Ovary (tissue), 9 donors: ENCODE measurements around the gene PRKD2. TPM values are rescaled to one million over a fixed set of nuclear protein-coding genes. Genes with fewer than 3 reads are reported as not detected.

ENCODE experiments used
- DNase-seq, 5 donors: peaks; one replicate each; pipeline ENCODE4 v3.0.0-alpha.2; 2019 to 2020
- H3K27ac ChIP-seq, 2 donors: fragments of 200-600 bp; one replicate each; pipeline versions ENCODE4 v1.5.1 to v1.8.0; 2019 to 2022
- H3K27me3 ChIP-seq: fragments of 200-600 bp; one replicate; pipeline ENCODE4 v1.8.0; 2022
- H3K36me3 ChIP-seq: fragments of 200-600 bp; sonication (generic); one replicate; pipeline ENCODE4 v1.5.1; 2019
- H3K4me1 ChIP-seq: one replicate; pipeline ENCODE4 v1.8.1; 2013; ENCODE audit warnings: mild to moderate bottlenecking, moderate library complexity; ENCODE audit not compliant: insufficient read depth
- H3K4me3 ChIP-seq: fragments of 200-600 bp; sonication (generic); one replicate; pipeline ENCODE4 v1.5.1; 2017
- H3K9me3 ChIP-seq, 2 donors: fragments of 200-600 bp in 1 of 2; sonication (generic) in 1 of 2; one replicate each; pipeline versions ENCODE4 v1.5.1 to v1.8.1; 2013 to 2019; ENCODE audit warnings: mild to moderate bottlenecking in 1 of 2, moderate library complexity in 1 of 2
- EP300 ChIP-seq: sonication (generic); formaldehyde crosslinking; IDR thresholded peaks from one replicate; pipeline ENCODE4 v1.6.1; 2017; ENCODE audit warnings: antibody characterized with exemption
- POLR2A ChIP-seq: fragments of 450-650 bp; IDR thresholded peaks from one replicate; pipeline ENCODE4 v1.6.1; 2017; ENCODE audit warnings: antibody characterized with exemption, mild to moderate bottlenecking, moderate library complexity
- WGBS, 3 donors: extraction: QIAGEN DNeasy Blood & Tissue Kit in 1 of 3; methylation state at CpG; one replicate each; pipeline versions ENCODE4 v1.1.5 to v1.1.7; 2013 to 2017; 5-methylcytosine and 5-hydroxymethylcytosine counted together
- intact Hi-C, 4 donors: fragments of 100-400 bp; cut with DNase I; formaldehyde crosslinking; loops; one replicate each; pipeline versions ENCODE4 v1.11.0 to v1.15.1; 2022 to 2023
- polyA plus RNA-seq, 2 donors: library from polyadenylated mRNA; stranded (reverse); fragments of 200-250 nt in 1 of 2; fragments of 350-450 nt in 1 of 2; fragmentation: Illumina TruSeq in 1 of 2; extraction: RNeasy Lipid Tissue Mini Kit (QIAGEN cat#74804) in 1 of 2; gene quantifications; one replicate each; pipeline ENCODE4 v1.2.3, GENCODE V29; 2013 to 2014
- total RNA-seq, 7 donors: library from RNA; depleted of rRNA in 2 of 7; stranded (reverse); fragments of >200 nt in 2 of 7; fragmentation: NEBNext Ultra II Directional in 3 of 7; extraction: Animal tissue kit (Norgen Biotek cat#: 25700) in 3 of 7; gene quantifications; one replicate each; pipeline versions ENCODE4 v1.1.0 to v1.2.4, GENCODE V29; 2016 to 2023
- TF ChIP-seq, protein P1 (sequence below), 3 donors: fragments of 450-650 bp in 2 of 3; fragments of 200-600 bp in 1 of 3; IDR thresholded peaks; one replicate each; pipeline versions ENCODE4 v1.5.1 to v1.8.0; 2016 to 2022; ENCODE audit warnings: antibody characterized with exemption in 3 of 3, mild to moderate bottlenecking in 1 of 3
- donor health status: DM: no; HTN: no; CAD: no; lungs with moderate emphysema.
- donor health status: DM: no; HTN: no; CAD: no.
- donor health status: Bipolar disorder and iron deficiency.
- donor health status: DM: yes; HTN: yes; CAD: no.
- donor health status: DM: no; HTN: no; CAD: no.
- donor health status: DM: yes; HTN: yes; CAD: no.

The PRKD2 gene
- total and polyA plus RNA-seq, 9 donors: 17.7 to 55.4 (median 40.0) TPM

DNA sequence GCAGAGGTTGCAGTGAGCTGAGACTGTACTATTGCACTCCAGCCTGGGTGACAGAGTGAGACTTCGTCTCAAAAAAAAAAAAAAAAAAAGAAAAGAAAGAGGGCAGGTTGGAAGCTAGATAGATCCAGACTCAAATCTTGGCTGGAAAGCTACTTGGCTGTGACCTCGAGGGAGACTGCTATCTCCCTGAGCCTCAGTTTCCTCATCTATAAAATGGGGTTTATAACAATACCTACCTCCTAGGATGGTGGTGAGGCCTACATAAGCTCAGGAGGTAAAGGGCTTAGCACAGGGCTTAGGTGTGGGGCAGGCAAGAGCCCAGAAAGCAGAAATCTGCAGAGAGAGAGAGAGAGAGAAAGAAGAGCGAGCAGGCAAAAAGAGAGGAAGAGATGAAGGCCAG lies 31.7 kb downstream of the PRKD2 start:
- intact Hi-C loops: no loop called here
- Histone ChIP-seq H3K4me1 (no peaks in the 10 kb centered on the region), H3K27ac (no peak overlapping the region), H3K36me3 (no peaks in the 10 kb centered on the region), H3K4me3 (no peak overlapping the region), H3K27me3 (no peaks in the 10 kb centered on the region), H3K9me3 (no peaks in the 10 kb centered on the region)
- no peak for DNase-seq
- 58 to 93% (median 90%) methylated on average over 3 of the region's 3 CpGs for WGBS, 3 donors
- TF ChIP-seq, protein P1, sequence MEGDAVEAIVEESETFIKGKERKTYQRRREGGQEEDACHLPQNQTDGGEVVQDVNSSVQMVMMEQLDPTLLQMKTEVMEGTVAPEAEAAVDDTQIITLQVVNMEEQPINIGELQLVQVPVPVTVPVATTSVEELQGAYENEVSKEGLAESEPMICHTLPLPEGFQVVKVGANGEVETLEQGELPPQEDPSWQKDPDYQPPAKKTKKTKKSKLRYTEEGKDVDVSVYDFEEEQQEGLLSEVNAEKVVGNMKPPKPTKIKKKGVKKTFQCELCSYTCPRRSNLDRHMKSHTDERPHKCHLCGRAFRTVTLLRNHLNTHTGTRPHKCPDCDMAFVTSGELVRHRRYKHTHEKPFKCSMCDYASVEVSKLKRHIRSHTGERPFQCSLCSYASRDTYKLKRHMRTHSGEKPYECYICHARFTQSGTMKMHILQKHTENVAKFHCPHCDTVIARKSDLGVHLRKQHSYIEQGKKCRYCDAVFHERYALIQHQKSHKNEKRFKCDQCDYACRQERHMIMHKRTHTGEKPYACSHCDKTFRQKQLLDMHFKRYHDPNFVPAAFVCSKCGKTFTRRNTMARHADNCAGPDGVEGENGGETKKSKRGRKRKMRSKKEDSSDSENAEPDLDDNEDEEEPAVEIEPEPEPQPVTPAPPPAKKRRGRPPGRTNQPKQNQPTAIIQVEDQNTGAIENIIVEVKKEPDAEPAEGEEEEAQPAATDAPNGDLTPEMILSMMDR (IDR thresholded peaks at IDR 0.05): no peak
- TF ChIP-seq POLR2A (no peak), EP300 (no peak)

DNA sequence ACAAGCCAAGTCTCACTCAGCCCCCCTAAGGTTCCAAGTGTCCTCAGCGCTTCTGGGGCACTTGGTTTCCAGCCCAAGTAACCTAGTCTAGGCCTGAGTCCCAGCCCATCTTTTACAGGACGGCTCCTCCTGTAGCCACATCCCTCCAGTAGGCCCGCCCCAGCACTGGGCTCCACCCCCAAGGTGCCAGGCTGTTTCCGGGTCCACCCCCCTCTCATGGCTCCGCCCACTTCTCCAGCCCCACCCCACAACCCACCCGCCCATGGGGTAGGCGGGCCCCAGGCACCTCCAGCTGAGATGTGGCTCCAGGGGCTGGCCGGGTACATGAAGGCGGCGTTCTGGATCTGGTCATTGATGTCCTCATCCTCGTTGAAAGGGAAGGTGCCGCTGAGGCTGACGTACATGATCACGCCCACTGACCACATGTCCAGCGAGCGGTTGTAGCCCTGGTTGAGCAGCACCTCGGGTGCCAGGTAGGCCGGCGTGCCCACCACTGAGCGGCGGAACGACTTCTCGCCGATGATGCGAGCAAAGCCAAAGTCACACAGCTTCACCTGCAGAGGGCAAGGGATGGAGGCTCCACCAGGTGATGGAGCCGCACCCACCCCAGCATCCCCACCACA lies 38.7 kb downstream of the PRKD2 start:
- 77 to 82% (median 78%) methylated on average over 26 of the region's 26 CpGs for whole genome bisulfite sequencing, 3 donors
- TF ChIP-seq, protein P1 (IDR thresholded peaks at IDR 0.05): no peak
- TF ChIP-seq POLR2A (no peak), EP300 (no peak)

DNA sequence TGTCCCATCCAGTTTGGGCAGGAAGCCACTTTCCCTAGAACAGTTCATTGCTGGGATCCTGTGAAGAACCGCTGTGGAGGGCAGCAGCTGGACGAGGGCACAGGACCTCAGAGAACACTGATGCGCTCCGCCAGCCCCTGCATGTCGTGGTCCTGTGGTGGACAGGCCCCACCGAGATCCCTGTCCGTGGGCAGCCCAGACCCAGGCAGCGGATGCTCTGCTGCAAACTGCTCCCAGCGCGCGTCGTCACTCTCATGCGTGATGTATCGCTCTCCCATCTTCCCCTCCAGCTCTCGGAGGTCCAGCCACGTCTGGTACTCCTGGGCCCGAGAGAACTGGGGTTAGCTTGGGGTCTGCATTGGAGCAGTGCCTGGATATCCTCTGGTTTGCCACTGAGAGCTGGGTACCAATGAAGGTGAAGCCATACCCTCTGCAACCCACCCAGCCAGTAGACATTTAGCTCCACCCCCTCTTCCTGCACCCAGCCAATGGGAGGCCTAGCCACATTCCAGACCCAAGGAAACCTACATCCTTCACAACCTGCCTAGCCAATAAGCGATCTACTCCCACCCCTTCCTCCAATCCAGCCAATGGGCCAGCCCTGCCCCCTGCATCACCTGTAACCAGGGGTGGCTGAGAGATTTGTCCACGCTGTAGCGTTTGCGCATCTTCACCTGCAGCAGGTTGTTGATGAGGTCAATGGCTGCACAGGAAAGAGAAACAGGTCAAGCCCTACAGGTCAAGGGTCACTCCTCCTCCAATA lies 42.3 kb downstream of the PRKD2 start:
- peak in 2 of 5 donors; percentile 36 to 47 for DNase-seq
- H3K4me1 ChIP-seq: peaks cover 2% of the 10 kb centered on the region
- H3K9me3 ChIP-seq: no peaks in the 10 kb centered on the region
- WGBS, 3 donors: 80 to 89% (median 85%) methylated on average over 21 of the region's 21 CpGs
- no peaks in the 10 kb centered on the region for H3K36me3 ChIP-seq
- TF ChIP-seq, protein P1 (IDR thresholded peaks at IDR 0.05): no peak
- no peak for TF ChIP-seq POLR2A
- no peak for TF ChIP-seq EP300
- H3K27ac ChIP-seq: no peak overlapping the region
- no peaks in the 10 kb centered on the region for H3K27me3 ChIP-seq
- H3K4me3 ChIP-seq: no peak overlapping the region
- intact Hi-C loops: no loop called here

More for the DNA sequence above, 38.7 kb downstream of the PRKD2 start:
- Histone ChIP-seq H3K27ac (no peak overlapping the region), H3K4me1 (peaks cover 2% of the 10 kb centered on the region), H3K27me3 (no peaks in the 10 kb centered on the region), H3K9me3 (no peaks in the 10 kb centered on the region), H3K4me3 (no peak overlapping the region), H3K36me3 (no peaks in the 10 kb centered on the region)
- intact Hi-C loops: no loop called here
- no peak for DNase-seq

DNA sequence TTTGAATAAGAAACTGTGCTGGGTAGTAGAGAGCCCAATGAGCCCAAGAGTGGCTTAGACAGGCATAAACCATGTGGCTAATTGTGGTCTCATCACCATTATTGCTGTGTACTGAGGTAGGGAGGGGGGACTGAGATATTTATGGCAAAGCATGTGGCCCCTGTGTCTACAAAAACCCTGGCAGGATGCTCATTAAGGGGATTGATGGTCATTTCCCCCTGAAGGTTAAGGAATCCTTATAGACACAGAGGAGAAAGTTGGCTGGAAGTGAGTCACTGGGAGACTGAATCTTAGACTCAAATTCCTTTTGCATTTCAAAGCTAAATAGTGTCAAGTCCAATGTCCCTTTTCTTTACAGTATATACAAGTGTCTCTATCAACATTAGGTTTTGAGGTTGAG lies 46.1 kb downstream of the PRKD2 start:
- no peaks in the 10 kb centered on the region for H3K36me3 ChIP-seq
- H3K27me3 ChIP-seq: no peaks in the 10 kb centered on the region
- no peak for DNase-seq
- H3K4me3 ChIP-seq: no peak overlapping the region
- no peaks in the 10 kb centered on the region for H3K9me3 ChIP-seq
- TF ChIP-seq EP300: no peak
- TF ChIP-seq, protein P1 (IDR thresholded peaks at IDR 0.05): no peak
- no peak for TF ChIP-seq POLR2A
- intact Hi-C loops: no loop called here
- H3K27ac ChIP-seq: no peak overlapping the region
- peaks cover 2% of the 10 kb centered on the region for H3K4me1 ChIP-seq
